GM10266 (cell line): Measurements from ENCODE around the gene ADAMTS14.

Experiments used
- DNase-seq: peaks from one replicate; pipeline ENCODE4 v3.0.0; 2012; ENCODE audit errors: extremely low spot score
- TF ChIP-seq, protein P1 (sequence below): IDR thresholded peaks from 2 replicates; pipeline ENCODE4 v1.5.1; 2012; ENCODE audit warnings: mild to moderate bottlenecking, low read depth; ENCODE audit not compliant: control insufficient read depth, insufficient read depth; ENCODE audit errors: missing control alignments

ADAMTS14 gene

DNA sequence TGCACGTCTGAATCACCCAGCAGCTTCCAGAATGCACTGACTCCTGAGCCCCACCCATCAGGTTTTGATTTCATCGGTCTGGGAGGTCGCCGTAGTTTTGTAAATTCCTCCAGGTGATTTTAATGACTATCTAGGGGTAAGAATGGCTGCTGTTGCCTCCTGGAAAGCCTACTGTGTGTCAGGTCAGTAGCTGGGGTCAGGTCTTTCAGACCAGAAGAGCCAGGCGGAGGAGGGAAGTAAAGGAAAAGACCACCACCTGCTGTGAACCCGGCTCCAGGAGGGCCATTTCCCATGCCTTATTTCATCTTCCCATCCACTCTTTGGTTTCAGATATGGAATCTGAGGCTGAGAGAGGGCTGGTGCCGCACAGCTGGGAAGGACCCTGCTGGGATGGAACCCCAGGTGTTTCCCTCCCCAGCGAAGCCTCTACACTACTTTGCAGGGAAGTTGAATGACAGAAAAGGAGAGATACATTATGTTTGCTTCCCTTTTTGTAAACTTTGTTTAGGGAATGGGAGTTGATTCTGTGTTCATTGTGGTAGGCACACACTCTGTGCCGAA, 19.8 kb downstream of the ADAMTS14 start:
- no peak for DNase-seq
- TF ChIP-seq, protein P1, sequence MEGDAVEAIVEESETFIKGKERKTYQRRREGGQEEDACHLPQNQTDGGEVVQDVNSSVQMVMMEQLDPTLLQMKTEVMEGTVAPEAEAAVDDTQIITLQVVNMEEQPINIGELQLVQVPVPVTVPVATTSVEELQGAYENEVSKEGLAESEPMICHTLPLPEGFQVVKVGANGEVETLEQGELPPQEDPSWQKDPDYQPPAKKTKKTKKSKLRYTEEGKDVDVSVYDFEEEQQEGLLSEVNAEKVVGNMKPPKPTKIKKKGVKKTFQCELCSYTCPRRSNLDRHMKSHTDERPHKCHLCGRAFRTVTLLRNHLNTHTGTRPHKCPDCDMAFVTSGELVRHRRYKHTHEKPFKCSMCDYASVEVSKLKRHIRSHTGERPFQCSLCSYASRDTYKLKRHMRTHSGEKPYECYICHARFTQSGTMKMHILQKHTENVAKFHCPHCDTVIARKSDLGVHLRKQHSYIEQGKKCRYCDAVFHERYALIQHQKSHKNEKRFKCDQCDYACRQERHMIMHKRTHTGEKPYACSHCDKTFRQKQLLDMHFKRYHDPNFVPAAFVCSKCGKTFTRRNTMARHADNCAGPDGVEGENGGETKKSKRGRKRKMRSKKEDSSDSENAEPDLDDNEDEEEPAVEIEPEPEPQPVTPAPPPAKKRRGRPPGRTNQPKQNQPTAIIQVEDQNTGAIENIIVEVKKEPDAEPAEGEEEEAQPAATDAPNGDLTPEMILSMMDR: no peak

DNA sequence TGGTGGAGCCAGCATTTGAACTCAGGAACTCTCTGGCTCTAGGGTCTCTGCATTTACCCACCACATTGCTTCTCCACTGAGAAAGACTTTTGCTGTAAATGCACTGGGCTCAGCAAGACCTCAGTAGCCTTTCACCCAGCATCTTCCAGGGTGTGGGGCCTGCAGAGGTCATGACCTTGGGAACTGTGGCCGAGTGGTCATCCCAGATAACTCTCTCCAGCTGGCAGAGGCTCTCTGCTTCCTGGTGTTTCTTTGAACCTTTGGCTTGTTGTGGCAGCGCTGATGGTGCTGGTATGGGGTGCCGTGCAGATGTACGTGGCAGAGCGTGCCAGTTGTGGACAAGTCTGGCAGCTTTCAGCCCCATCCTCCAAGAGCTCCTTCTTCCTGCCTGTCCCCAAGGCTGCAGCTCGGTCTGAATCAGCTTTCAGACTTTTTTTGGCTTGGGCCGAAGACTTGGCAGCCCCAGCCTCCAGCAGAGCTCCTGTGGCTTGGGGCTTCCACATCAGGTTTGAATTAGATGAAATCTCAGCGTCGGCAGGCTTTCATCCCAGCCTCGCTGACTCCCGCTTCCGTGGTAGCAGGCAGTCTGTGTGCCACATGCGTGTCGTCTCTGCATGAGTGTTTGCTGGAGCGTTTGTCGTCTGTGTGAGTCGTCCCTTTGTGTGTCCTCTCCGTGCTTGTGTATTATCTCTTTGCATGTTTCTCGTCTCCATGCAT, 21.5 kb downstream of the ADAMTS14 start:
- no peak for DNase-seq
- TF ChIP-seq, protein P1: no peak

DNA sequence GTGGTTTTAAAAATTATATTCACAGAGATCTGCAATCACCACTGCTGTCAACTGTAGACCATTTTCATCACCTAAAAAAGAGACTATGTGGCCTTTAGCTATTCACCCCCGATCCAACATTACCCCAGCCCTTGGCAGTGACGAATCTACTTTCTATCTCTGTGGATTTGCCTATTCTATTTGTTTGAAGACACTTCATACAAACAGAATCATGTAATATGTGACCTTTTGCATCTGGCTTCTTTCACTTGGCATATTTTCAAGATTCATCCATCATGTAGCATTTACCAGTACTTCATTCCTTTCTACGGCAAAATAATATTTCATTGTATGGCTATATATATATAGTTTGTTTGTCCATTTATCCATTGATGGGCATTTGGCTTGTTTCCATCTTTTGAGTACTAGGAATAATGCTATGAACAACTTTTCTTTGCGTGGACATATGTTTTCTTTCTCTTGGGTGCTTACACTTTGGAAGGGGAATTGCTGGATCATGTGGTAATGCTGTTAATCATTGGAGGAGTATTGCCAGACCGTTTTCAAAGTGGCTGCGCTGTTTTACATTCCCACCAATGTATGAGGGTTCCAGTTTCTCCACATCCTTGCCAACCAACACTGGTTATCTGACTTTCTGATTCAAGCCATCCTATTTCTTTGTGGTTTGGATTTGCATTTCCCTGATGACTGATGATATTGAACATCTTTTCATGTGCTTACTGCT, 22.3 kb downstream of the ADAMTS14 start:
- TF ChIP-seq, protein P1: no peak
- DNase-seq: no peak

DNA sequence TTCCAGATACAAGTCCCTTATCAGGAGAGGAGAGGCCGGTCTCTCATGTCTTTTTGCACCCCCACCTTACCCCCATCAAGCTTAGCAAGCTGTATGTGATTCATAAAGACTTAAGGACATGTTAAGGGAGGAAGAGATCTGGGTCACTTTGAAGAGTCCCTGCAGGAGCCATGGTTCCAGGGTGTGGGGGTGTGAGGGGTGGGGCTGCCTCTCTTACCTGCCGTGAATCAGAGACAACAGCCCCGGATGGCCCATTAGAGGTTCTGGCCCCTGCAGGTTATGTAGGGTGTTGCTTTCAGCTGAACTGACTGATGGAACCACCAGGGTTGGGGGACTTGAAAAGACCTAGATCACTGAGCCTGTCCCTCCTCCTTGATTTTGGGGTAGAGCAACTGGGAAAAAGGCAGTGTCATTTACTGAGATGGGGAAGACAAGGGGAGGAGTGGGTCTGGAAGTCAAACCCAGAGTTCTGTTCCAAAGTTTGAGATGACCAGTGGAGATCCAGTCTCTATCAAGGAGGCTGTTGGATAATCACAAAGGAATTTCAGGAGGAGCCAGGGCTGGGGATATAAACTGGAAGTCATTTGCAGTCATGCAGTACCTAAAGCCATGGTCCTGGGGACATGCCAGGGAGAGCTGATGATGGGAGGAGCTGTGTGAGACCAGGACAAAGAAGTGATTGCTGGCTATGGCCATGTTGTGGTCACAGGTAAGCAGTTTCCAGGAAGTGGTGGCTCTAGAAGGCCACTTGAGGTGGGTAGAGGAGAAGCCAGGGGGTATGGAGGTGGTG, 23.1 kb downstream of the ADAMTS14 start:
- TF ChIP-seq, protein P1: no peak
- DNase-seq: no peak

DNA sequence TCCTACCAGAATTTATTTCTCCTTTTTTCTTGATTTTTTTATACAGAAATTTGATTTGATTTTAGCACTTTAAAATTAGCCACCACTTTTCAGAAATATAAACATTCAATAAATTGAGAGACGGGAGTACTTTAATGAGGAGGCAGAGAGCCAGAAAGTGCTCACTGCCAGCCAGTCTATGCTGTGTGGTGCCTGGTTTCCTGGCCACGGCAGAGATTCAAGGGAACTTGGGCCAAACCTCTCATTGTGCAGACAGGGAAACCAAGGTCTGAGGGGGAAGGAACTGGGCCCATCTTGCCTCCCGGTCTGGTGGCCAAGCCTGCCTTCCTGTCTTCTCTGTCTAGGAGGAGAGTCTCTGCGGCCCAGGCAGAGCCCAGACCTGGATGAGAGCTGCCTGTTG, 25.9 kb downstream of the ADAMTS14 start:
- DNase-seq: no peak
- TF ChIP-seq, protein P1: no peak

DNA sequence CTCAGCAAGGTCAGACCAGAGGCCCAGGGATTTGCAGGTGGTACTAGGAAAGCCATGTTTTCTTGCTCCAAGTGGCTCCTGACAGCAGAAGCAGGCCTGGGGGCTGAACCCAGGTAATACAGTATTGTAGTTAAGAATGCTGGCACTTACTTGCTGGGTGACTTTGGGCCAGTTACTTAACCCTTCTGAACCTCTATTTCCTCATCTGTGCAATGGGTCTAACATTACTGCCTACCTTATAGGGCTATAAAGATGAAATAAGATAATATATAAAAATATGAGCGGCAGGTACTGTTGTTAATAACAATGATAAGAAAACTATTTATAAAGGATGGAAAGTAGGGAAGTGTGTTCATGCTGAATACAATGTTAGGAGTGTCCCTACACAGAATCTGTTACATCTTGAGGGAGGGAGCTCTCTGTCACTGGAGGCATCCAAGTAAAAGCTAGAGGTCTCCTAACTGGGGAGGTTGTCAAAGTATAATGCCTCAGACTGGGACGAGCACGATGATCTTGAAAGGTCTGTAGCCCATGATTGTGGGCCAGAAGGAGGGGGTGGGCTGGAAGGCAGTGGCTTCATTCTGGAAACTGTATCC, 26.9 kb downstream of the ADAMTS14 start:
- no peak for DNase-seq
- TF ChIP-seq, protein P1: no peak
